Stimulated activated CD4-positive, alpha-beta T cell treated with anti-CD3 and anti-CD28 coated beads, Interleukin-2, amount 100 ng/mL, for 48 hours (primary cell): ENCODE measurements around the gene GPC6.

Source experiments
- DNase-seq, 2 donors: peaks; one replicate each; pipeline ENCODE4 v3.0.0-alpha.2; 2020

GPC6 gene

DNA sequence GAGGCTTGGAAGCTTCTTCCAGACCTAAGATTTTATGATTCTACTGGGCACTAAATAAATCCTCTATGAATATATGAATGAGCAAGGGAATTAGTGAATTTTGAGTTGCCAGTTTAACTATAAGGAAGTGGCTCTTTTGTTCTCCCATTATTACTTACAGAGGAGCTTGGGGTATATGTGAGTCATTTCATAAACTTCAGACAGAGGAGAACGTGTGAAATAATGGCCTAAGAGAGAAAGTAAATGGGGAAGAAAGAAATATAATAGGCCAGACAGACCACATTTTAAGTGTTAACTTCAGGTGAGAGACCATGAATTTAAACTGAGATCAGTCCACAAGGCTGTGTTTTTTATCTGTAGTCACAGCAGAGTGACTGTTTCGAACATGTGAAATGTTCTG lies 570.9 kb downstream of the GPC6 start:
- DNase-seq: no peak

DNA sequence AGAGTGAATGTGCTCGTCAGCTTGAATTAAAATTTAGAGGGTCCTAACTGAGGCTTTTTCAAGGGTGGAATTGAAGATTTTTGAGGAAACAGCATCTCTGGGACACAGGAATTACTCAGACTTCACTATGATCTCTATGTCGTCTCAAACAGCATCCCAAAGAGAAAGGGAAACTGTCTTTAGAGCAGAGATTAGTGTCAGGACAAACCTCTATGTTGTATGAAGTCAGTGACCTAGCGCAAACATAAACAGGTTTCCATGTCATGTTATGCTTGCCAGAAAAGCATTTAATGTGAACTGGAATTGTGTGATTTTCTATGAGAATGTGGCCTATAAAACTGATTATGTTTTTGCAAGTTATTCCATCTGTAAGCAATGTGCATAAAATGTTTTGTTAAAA lies 573.7 kb downstream of the GPC6 start:
- no peak for DNase-seq

DNA sequence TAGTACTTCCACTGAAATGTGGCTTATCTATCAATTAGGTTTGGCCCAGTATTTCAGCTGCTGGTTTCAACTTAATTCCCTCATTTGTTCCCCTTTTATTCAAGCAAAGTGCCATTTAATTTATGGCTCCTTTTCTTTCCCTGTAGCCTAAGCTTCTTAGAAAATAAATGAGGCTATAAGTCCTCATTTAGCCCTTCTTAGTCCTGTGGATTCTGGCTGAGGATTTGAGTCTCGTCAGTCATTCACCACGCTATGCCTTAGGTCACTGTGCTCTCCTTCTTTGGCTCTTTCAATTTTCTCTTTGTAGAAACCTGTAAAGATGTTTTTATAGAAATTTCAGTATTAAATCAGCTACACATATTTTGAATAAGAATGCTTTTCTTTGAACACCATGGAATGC lies 579.1 kb downstream of the GPC6 start:
- DNase-seq: no peak

DNA sequence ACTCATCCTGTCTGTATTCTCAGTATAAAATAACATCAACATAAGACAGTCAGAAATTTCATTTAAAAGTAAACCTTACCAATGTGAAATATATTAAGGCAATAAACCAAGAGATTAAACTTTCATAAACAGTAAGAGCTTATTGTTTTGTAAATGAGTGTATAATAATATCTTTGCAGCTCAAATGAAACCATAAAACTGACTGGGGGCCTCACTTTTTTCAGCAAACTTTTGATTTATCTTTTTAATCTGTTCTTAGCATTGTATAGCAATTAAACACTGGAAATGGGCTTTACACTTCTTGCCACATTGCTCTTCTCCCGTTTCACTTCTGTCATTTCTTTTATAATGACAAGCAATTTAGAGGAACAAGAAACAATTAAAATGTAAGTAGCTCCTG lies 580.3 kb downstream of the GPC6 start:
- DNase-seq: no peak

DNA sequence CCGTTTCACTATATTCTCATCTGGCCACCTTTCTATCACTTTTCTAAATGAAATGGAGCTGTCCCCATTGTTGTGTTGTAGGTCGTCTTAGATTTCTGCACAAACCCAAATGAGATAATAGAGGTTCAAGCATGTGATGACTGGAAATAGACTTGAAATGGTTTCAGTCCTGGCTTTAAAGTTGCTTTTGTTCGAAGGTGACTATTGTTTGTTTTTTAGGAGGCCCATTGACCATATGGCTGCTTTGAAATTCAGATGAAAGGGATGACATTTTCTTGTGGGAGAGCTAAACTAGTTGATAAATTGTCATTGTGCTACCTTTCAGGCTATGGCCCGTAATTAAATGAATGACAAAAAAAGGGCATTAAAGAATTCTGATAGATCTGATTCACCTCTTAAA lies 583.7 kb downstream of the GPC6 start:
- DNase-seq: no peak

DNA sequence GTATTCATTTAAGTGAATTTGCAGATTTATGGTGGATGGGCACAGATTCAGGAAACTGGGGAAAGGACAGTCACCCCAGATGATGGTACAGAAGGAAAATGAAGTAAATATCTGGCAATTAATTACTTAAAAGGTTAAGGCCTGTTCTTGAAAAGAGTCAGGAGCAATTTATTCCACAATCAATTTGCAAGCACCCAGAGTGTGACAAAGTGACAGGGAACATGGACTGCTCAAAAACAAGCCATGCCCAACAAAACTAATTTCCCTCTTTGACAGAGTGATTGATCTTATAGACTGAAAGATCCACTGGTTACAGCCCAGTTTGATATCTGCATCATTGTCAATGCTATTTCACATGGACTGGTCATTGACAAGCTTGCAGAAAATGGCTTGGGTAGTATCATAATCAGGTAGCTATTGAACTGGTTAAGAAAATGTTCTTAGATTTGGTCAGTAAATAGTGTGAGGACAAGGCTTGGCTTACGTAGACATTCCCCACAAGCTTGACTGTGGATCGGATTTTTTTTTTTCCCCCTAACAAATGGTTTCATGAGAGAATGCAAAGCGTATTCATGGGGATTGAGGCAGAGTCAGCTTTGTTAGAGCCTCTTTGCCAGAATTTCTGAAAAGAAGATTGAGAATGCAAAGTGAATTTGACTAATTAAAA lies 584.6 kb downstream of the GPC6 start:
- no peak for DNase-seq

DNA sequence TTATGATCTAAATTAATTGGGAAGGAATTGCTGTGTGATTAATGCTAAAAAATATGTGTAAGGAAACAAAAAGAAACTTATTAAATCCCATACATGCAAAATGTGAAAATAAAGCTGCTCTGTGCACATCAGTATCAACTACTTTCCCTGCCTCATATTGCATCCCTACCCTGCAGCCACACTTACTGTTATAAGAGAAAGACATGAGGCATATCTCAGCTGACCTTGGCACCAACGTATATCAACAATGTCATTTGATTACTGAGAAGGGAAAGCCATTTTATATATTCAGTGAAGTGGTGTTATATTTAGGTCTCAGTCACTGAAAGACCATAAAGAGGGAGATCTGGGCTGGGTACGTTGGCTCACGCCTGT lies 585.1 kb downstream of the GPC6 start:
- no peak for DNase-seq

DNA sequence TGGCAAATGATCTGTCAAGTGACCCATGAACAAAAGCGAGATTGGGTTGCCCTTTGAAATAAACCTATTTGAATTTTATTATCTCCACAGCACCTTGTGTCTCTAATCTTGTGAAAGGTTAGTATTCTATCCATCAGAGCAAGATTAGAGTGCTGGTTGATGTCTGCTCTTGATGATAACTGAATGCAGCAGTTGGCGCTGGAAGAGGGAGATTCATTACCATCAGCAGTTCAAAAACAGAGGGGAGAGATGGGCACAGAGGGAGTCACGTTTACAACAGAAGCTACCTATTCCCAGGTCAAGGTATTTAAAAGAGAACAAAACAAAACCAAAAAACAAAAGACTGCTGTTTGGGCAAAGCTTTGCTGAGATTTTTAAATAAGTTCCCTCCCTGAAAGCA lies 588.1 kb downstream of the GPC6 start:
- DNase-seq: no peak

DNA sequence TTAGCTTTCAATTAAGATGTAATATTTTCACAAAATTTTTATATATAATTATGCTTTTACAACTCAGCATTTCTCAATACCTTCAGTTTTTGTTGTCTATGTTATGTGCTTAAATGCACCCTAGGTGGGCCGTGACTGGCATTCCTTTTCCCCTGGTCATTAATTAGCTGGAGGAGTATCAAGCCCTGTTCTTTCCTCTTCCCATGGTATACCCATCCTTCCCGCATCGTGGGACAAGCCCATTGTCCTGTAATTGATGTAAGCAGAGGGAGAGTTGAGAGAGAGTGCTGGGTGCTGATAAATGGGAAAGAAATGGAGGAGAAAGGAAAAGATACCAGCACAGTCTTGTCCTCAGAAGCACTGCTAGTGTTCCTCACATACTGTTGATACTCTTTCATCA lies 591.7 kb downstream of the GPC6 start:
- DNase-seq: no peak

DNA sequence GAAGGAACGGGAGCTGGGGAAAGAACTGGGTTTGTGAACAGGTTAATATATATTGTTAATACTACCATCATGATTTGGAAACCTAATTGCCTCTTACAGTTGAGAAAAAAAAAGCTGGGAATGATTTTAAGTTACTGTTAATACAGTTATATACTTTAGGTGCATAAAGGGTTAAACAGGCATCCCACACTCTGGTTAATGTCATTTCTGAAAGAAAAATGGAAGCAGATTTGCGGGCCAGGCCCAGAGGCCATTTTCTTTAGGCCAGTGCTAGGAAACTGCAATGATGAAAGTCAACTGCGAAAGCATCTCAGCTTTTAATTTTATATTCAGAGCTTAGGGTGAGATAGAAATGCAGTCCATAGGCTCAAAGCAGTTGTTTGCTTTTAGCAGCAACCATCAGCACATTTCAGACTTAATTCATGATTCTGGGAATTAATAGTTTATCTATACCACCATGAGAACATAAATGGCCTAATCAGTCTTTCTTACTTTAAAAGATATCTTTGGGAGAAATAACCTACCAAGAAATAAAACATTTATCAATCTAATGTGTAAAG lies 592.8 kb downstream of the GPC6 start:
- DNase-seq: no peak

DNA sequence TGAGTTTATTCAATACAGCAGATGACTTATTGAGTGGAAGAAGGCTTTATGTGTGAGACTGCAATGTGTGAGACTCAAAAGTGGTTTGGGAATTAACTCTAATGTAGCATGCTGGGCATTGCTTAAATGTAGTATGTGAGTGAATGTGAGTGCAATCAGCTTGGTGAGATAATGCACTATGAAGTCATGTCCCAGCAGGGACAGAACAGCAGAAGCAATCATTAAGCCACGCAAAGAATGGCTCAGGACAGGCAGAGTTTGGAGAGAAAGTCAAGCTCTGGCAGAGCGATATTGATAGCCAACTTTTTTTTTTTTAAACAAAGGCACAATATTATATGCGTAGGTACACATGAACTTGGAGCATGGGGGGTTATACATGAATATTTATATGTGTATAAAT lies 597.7 kb downstream of the GPC6 start:
- no peak for DNase-seq

DNA sequence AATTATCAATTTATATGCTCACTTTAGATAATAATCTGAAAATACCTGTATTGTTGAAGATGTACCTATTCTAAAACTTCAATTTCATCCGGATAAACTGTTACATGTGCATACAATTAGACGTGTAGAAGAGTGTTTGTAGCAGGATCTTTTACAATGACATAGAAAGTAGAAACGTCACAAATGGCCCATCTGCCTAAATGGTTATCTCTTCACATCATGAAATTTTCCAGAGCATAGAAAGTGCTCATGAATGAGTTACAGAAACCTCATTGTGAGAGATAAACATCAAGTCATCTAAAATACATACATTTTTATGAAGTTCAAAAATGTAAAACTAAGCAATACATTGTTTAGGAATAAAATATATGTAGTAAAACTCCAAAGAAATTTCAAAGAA lies 607.4 kb downstream of the GPC6 start:
- no peak for DNase-seq

DNA sequence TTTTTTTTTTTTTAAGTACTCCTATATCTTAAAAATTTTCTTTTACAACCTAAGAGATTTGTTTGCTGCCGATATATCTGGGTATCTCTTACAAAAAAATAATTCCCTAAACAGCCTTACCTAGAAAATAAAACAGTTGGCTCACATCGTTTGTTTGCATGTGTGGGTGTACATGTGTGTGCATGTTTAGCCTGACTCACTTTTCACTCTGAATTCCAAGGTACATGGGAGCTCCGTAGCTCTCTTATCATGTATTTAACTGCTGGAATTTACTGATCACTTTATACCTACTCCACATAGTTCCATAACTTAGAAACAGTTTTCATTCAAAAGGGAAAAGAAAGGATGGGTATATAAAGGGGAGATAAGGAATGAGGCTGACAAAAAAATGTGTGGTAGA lies 616.5 kb downstream of the GPC6 start:
- DNase-seq: no peak

DNA sequence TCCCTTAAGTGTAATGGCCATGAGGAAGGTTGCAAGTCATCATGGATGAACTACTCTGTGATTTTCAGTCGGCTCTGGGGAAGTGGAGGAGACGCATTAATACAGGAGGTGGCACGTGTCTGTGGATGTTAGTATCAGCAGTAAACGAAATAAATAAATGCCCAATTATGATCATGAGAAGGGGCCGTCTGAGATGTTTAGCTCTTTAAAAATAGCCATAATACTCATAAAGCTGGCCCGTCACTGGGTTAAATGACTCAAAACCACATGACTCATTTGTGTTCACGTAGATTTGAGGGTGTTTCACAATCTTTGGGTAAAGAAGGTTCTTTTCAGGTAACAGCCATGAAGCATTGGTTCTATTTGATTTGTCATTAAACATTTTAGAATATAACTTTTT lies 620.6 kb downstream of the GPC6 start:
- DNase-seq: no peak

DNA sequence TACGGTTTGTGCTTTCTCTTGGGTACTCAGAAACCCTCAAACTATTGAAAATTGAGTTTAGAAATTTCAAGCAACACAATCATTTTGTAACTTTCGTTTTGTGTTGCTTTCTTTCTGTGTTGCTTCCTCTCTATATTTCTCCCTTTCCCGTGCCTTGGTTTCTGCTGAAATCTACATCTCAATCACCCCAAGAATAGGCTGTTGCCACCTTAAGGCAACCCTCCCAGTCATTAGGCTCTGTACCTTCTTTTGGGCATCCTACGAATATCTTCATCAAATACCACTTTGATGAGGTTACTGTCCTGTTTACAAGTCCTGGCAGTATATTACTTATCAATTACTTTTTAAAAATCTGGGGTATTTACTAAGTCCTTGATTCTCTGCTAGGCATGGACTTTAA lies 621.6 kb downstream of the GPC6 start:
- DNase-seq: no peak

DNA sequence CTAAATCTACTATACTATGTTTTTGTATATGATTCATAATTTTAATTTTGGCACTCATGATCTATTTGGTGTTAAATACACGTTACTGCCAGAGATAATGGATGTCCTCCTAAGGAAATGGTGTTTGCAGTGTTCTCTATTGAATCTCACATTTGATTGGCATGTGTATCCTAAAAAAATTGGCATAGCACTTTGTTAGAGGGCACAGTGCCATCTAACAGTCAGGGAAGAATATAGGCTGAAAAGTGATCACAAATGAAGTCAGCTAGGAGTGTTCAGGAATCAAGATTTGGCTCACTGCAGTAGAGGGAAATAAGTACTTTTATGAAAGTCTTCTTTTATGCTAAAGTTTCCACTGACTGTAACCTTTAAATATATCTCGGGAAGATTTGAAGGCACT lies 624.6 kb downstream of the GPC6 start:
- DNase-seq: no peak

DNA sequence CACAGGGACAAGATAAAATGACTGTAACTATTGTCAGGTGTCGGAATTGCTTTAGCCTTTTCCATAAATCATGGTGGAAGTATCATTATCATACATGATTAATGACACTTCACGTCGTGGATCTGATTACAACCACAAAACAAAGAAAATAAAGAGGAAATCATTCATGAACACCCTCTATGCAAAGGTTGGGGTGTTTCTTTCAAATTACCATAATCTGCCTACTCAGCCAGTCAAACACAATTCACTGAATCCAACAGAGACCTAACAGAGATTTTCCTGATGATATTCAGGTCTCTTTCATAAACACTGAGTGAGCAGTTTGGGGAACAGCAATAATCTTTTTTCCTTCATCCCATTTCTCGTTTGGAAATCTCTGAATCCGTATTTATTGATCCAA lies 627.3 kb downstream of the GPC6 start:
- no peak for DNase-seq

DNA sequence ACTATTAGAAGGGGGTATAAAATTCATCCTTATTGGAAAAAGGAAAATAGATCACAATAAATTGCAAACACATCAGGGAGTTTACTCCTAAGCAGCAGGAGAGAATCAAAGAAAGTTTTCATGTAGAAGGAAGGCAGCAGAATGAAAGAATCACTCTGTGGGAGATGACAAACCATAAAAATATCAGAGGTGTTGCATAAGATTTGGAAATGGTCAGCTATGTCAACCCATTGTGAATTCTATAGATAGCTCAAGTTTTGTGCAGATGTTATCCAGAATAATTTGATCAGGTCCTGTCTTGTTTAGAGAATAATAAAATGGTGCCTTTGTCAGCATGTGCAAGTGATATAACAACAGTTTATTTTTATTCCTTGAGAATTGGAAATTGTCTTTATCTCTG lies 630.5 kb downstream of the GPC6 start:
- no peak for DNase-seq

DNA sequence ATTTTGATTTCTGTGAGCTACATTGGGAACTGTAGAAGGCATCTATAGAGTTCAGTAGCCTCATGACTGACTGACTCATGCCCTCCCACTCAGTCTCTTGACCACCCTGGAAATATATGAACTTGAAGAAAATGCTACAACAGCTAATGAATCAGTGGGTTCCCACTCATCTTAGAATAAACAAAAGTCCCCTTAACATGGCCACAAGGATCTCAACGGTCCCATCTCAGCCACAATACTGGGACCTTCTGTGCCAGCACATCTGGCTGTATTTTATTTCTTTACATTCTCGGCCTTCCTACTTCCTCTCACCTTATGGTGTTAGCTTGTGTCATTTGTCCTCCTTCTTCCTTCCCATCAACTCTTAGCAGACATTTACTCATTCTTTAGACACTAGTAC lies 633.1 kb downstream of the GPC6 start:
- DNase-seq: no peak

DNA sequence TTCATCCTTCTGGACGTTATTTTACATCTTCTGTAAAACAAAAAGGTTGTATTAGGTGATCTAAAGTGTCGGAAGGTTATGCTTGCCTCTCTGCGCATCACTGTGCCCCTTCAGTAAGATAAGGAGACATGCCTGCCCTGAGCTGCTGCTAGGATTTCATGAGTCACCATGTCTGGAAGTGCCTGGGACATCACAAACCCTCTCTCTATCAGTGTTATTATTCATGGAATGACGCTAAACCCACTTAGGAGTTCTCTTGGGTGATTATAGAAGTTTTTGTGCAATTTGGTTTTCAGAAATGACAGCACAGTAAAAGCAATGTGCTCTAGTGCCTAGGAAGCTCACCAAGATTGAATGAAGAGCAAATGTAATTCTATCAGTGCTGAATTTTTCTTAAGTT lies 635.2 kb downstream of the GPC6 start:
- DNase-seq: no peak

DNA sequence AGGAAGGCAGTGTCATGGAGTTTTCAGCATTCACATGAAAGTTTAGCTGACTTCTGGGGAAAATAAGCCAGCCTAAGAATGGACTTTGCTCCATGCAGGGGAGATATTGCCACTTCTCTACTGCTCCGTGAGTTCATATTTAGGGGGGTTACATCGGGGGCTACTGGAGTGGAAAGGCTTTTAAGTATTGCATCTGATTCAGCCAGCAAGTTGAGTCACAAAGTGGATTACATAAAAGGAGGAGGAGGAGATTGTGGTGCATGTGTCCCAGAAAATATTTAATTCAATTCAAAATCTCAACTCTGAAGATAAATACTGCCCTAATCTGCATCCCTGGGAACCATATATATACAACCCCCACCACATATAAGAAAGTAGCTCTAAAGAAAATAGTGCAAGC lies 635.7 kb downstream of the GPC6 start:
- DNase-seq: no peak

DNA sequence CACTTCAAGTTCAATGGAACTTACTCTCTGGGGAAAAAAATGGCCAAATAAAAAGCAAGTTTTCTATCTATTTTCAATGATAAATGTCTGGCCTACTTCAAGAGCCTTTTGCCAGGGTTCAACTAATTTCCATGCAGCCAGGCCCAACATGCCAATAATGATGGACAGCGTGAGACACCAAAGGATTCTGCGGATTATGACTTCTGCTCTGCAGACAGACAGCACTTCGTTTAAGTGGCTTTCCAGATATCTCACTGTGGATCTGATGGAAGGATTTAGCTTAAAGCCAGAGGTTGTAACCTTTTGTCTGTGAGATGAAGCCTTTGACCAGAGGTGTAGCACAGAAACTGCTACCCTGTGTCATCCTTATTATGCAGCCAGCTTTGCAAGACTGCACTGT lies 638.6 kb downstream of the GPC6 start:
- no peak for DNase-seq

DNA sequence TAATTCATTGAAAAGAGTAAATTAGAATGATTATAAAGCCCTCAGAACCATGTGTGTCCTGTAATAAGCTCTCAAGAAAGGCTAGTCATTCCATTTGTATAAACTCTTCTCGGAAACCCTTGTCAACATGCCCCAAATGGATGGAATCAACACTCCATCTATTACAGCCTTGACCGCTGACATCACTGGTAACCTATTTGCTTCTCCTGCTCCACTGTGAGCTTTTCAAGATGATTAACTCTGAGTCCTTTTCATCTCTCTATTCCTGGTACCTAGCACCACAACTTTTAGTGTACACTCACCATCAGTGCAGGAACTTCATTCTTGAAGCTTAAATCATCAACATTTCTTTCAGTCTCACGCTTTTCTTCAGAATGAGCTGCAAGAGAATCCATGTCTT lies 640.9 kb downstream of the GPC6 start:
- no peak for DNase-seq

DNA sequence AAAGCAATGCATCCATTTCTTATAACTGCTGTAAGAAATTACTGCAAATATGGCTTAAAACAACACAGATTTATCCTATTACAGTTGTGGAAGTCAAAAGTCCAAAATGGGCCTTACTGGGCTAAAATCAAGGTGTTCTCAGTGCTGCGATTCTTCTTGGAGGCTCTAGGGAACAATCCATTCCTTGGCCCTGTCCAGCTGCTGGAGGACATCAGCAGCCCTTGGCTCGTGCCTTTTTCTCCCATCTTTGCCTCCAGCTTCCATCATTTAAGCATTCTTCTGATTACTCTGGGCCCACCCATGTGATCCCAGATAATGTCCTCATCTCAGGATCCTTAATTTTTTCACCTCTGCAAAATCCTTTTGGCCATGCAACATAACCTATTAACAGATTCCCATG lies 645.8 kb downstream of the GPC6 start:
- DNase-seq: no peak

DNA sequence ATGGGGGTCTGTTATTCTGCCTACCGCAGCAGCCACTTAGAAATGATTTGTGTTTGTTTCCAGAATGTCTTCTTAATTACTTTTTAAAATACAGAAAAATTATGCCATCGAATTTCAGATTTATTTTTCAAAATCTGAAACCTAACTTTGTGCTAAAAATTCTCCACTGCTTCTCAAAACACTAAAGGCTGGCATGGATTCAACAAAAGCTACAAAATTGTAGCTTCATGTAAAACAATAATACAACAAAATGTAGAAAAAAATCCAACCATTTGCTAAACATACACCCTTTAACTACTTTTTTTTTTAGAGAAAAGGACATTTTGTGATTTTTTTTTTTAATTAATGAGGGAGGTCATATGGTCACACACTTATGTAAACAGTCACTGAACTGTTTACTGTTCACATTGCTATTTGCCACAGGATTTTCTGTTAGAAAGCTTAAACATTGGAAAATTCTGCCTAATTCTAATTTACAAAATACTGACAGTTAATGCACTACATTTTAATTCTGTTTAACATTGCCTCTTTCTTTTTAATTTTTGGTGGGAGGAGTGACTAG lies 646.3 kb downstream of the GPC6 start:
- no peak for DNase-seq
